GM18520 (cell line): ENCODE data around the gene CILP2.

ENCODE experiments used
- ATAC-seq: cut with Tn5 transposase; IDR thresholded peaks from one replicate; pipeline ENCODE4 v1.9.1; 2021; ENCODE audit not compliant: unreplicated experiment

CILP2 gene

GRCh38 chr19:19562665-19563347 is 24.7 kb downstream of the CILP2 start:
- ATAC-seq: no peak

DNA sequence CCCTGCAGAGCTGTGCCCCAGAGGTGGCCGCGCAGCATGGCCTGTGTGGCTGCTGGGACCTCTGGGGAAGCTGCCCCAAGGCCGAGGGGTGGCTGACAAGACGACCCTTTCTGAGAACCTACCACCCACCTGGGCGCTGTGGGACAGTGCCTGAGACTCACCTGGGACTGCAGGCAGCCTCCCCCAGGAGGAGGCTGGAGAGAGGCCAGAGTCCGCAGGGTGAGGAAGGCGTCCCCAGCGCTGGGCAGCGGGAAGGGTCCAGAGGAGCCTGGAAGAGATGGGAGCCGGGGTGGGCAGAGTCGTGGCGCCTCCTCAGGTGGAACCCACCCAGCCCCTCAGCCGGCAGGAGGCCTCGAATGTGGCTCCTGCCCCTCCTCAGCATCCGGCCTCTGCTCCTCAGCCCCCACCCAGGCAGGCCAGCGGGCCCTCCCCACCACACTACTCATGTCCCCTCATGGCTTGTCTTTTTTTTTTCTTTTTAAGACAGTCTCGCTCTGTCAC is 25.3 kb downstream of the CILP2 start:
- no peak for ATAC-seq

DNA sequence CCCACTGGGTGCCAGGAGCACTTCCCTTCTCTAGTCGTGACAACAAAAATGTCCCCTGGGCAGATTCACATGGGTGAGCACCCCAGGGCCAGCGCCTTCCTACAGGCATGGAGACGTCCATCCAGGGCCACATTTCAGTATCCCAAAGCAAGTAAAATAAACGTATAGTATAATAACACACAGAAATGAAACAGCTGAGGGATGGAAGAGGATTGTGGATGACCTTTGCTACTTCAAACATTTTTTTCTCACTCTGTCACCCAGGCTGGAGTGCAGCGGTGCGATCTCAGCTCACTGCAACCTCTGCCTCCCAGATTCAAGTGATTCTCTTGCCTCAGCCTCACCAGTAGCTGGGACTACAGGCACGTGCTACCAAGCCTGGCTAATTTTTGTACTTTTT is 28.2 kb downstream of the CILP2 start:
- no peak for ATAC-seq

GRCh38 chr19:19567391-19567790 is 29.3 kb downstream of the CILP2 start:
- ATAC-seq: no peak

DNA sequence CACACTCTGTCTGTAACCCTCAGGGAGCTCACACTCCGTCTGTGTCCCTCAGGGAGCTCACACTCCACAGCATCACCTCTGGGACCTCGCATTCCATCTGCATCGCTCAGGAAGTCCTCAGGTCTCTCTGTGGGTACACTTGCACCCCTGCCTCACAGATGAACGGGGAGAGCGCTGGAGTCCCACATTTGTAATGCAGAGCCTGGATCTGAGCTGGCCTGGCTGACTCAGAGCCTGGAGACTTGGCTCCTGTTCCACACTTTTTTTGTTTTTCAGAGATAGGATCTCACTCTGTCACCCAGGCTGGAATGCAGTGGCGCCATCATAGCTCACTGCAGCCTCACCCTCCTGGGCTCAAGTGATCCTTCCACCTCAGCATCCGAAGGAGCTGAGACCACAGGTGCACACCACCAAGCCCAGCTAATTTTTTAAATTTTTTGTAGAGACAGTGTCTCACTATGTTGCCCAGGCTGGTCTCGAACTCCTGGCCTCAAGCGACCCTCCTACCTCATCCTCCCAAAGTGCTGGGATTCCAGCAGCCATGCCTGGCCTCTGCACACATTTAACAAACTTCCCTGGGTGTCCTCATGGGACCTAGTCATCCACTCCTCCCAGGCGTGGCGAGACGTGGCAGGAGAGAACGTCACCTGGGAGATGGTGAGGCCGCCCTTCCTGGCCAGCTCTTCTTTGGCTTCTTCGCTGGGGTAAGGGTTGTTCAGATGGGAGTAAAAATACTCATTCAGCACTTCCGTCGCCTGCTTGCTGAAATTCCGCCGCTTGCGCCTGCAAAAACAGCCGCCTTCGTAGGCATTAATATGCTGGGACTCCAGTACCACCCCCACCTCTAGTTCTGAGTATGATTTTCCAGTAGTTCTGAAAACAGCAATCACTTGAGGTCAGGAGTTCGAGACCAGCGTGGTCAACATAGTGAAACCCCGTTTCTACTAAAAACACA is 31.0 kb downstream of the CILP2 start:
- no peak for ATAC-seq

GRCh38 chr19:19570571-19570970 is 32.5 kb downstream of the CILP2 start:
- no peak for ATAC-seq

GRCh38 chr19:19571071-19571786 is 33.2 kb downstream of the CILP2 start:
- ATAC-seq: no peak

- no peak for ATAC-seq
These were observed 37.3 kb downstream of the CILP2 start for GRCh38 chr19:19575411-19575810.

GRCh38 chr19:19578252-19578651 is 40.2 kb downstream of the CILP2 start:
- ATAC-seq: no peak

DNA sequence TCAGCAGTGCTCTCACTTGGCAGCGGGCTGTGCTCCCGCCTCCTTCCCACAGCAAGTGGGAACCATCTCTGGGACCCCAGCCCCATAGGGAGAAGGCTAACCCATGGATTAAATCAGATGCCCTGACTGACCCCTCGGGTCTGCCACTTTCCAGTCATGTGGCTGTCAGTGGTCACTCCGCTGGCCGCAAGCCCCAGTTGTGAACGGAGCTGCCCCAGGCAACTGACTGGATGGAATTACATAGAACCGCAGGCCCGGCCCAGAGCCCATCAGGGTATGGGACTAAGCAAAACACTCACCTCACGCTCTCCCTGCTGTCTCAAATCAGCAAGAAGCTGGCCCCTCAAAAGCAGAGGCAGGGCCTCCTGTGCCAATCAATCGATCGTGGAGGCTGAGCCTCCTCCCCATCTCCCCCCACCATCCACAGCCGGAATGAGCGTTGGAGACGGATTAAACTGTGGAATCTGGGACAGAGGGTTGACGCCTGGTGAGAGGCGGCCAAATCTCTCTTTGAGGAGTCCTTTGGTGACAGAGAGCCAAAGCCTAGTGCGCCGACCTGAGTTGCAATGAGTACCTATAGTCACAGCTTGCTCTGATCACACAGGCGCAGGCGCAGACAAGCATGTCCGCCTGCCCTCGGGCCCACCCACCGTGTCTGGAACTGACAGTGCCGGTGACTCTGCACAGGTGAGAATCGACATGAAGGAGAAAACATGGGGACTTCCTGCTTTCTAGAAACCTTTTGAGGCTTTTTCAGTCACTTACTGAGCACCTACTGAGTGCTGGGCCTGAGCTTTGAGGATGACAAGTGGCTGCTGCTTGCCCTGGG is 41.7 kb downstream of the CILP2 start:
- ATAC-seq: no peak

DNA sequence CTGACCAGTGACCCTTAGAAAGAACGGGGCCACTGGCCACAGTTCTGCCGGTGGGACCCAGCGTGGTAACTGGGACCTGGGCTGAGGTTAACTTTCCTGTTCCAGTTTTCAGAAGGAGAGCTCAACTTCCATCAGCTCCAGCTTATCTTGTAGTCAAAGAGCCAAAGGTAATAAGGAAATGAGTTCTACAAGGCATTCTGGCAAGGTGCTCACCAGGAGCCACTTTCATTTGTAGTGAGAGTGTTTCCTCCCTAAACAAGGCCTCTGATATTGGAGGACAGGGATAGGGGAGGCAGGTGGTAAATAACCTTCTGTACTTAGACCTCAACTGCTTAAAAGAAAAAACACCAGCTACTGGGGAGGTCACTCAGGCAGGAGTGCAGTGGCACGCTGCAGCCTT is 42.4 kb downstream of the CILP2 start:
- no peak for ATAC-seq

DNA sequence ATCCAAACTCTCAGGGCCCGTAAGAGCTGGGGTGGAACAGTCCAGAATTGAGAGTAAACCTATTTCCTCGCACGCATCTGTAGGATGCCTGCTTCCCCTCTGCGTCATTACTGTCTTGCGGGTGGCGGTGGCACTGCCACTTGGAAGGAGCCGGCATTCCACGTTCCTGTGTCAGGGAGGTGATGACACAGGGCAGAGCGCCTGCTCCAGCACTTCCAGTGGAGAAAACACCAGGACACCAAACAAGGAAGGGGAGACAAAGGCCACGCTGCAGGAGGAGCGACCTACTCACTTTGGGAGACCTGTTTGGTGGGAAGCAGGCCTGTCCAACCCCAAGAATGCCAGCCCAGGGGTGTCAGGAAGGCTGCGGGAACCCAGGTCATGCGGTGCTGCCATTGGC is 43.3 kb downstream of the CILP2 start:
- ATAC-seq: no peak

GRCh38 chr19:19582471-19582870 is 44.4 kb downstream of the CILP2 start:
- ATAC-seq: no peak

DNA sequence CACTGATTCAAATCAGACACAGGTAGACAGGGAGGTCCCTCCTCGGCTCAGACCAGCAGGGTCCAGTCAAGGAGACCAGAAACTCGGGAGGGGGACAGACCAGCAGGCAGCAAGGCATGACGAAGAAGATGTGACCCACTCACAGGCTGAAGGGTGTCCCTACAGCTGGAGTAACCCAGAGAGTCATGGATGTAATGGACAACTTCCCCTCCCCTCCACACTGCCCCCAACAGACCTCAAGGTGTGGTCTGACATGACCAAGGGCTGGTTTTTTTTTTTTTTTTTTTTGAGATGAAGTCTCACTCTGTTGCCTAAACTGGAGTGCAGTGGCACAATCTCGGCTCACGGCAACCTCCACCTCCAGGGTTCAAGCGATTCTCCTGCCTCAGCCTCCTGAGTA is 46.3 kb downstream of the CILP2 start:
- ATAC-seq: no peak

DNA sequence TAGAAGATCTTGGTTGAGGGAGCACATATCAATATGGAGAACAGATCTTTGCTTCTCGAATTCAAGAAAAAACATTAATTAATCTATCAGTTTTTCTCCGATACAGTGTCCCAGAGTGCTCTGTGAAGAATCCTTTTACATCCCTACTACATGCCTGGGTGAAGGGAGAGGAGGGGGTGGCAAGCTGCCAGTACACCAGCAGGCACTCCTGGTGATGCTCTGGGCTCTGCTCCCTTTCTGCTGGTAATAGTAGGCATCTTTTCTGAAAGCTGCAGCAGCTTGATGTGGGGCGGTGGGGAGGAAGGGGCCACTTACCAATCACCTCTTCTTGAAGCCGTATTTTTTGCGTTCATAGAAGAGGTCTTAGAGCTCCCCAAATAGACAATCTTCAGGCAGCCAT is 49.7 kb downstream of the CILP2 start:
- ATAC-seq: no peak

- no peak for ATAC-seq
These were observed 50.5 kb downstream of the CILP2 start for GRCh38 chr19:19588546-19588945.

DNA sequence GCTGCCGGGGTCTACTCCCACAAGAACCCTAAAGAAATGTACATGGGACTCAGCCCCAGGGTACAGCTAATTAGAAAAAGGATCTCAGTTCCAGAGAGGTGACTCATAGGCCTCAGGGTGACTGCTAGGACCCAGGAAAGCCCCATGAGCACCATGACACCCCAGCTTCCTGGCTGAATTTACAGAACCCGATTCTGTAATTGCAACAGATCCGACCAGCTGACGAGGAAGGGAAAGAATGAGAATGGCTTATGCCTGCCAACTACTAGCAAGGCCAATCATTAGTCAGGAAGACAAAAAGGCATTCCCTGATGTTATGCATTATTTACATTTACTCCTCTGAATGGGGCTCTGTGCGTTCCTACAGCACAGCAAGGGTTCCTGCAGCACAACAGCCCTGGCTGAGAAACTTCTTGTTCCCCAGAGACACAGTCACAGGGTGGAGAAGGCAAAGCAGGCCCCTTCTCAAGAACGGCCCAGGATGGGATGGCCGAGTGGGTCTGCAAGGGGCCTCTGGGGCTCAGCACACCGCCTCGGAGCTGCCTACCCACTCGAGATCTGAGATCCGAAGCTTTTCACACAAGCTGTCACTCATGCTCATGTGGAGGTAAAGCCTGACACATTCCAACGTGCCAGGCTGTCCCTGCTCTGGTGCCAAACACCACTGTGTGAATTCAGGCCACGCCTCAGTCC is 53.2 kb downstream of the CILP2 start:
- ATAC-seq: peak; percentile 80

DNA sequence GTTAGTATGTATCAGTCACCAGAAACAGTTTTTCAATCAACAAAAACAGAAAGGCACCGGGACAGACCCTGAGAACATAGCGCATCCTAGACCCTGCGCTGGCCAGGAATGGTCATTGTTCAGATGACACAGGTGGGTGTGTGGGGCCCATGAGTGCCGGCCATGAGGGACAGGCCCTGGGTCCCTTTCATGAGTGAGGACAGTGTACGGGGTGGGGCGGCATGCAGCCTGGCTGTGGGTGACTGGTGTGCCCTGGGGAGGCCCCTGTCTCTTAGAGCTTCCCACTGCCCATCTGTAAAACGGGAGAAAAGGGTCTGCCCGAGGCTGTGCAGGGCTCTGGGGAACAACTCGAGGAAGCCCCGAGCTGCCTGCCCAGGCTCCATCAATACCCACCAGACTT is 54.6 kb downstream of the CILP2 start:
- ATAC-seq: no peak

- no peak for ATAC-seq
These were observed 56.3 kb downstream of the CILP2 start for GRCh38 chr19:19594381-19594780.

- no peak for ATAC-seq
These were observed 57.2 kb downstream of the CILP2 start for GRCh38 chr19:19595171-19595701.
